HG02973 (cell line): ENCODE results near the gene PKN1.

Source experiments
- ATAC-seq: cut with Tn5 transposase; IDR thresholded peaks from one replicate; pipeline ENCODE4 v1.9.1; 2021; ENCODE audit warnings: moderate library complexity; ENCODE audit not compliant: unreplicated experiment

Gene PKN1

GRCh38 chr19:14405758-14406644, 27.1 kb upstream of the PKN1 start:
- ATAC-seq, result peak; percentile 49

GRCh38 chr19:14406645-14407401, 26.3 kb upstream of the PKN1 start:
- no peak for ATAC-seq

- ATAC-seq, result no peak
Observed at GRCh38 chr19:14407605-14408484, 25.3 kb upstream of the PKN1 start.

GRCh38 chr19:14408491-14409145, 24.5 kb upstream of the PKN1 start:
- ATAC-seq, result no peak

- no peak for ATAC-seq
Observed at GRCh38 chr19:14409146-14410023, 23.7 kb upstream of the PKN1 start.

- ATAC-seq, result no peak
Observed at GRCh38 chr19:14410091-14411051, 22.7 kb upstream of the PKN1 start.

- ATAC-seq, result no peak
Observed at GRCh38 chr19:14411161-14411937, 21.8 kb upstream of the PKN1 start.

- ATAC-seq, result no peak
Observed at GRCh38 chr19:14411938-14412245, 21.2 kb upstream of the PKN1 start.

GRCh38 chr19:14412324-14412995, 20.6 kb upstream of the PKN1 start:
- ATAC-seq, result no peak

- no peak for ATAC-seq
Observed at GRCh38 chr19:14412996-14413692, 20.0 kb upstream of the PKN1 start.

GRCh38 chr19:14413693-14414181, 19.4 kb upstream of the PKN1 start:
- ATAC-seq, result no peak

GRCh38 chr19:14414926-14415690, 18.0 kb upstream of the PKN1 start:
- ATAC-seq, result no peak

GRCh38 chr19:14416817-14417231, 16.3 kb upstream of the PKN1 start:
- no peak for ATAC-seq

GRCh38 chr19:14418856-14419105, 14.3 kb upstream of the PKN1 start:
- peak; percentile 38 for ATAC-seq

- ATAC-seq, result peak; percentile 88
Observed at GRCh38 chr19:14419106-14419813, 13.8 kb upstream of the PKN1 start, which contains the start of gene DDX39A. Gene DDX39A, minus strand, starts transcription at chr19:14419341. Its CDS starts 6,121 bp downstream, at chr19:14413220.
